Heart right ventricle (tissue), 16 donors: ENCODE data around the gene VEGFA. TPM values are rescaled to one million over a fixed set of nuclear protein-coding genes. Genes with fewer than 3 reads are reported as not detected.
A peak's percentile ranks its signal among the peaks of the same experiment; 100 is the strongest.

Experiments
- ATAC-seq, 8 donors: fragments of 200-7000 bp; cut with Tn5 transposase; one replicate each; pipeline ENCODE4 v1.9.1; 2020; ENCODE audit warnings: mild to moderate bottlenecking in 8 of 8, moderate library complexity in 8 of 8, moderate number of reproducible peaks in 1 of 8
- DNase-seq, 2 donors: peaks; one replicate each; pipeline ENCODE4 v3.0.0-alpha.2; 2020
- H3K27ac ChIP-seq, 10 donors: fragments of 200-600 bp; sonication (generic) in 2 of 10; one replicate each; pipeline versions ENCODE4 v1.5.0 to v1.8.0; 2020 to 2022; ENCODE audit warnings: mild to moderate bottlenecking in 3 of 10
- H3K27me3 ChIP-seq, 7 donors: fragments of 200-600 bp; one replicate each; pipeline ENCODE4 v1.8.0; 2021 to 2022; ENCODE audit warnings: mild to moderate bottlenecking in 2 of 7
- H3K36me3 ChIP-seq, 9 donors: fragments of 200-600 bp; sonication (generic) in 1 of 9; one replicate each; pipeline versions ENCODE4 v1.5.0 to v1.8.0; 2020 to 2022; ENCODE audit warnings: mild to moderate bottlenecking in 2 of 9
- H3K4me1 ChIP-seq, 9 donors: fragments of 200-600 bp; sonication (generic) in 1 of 9; one replicate each; pipeline versions ENCODE4 v1.5.0 to v1.8.0; 2020 to 2022; ENCODE audit warnings: mild to moderate bottlenecking in 4 of 9
- H3K4me3 ChIP-seq, 10 donors: fragments of 200-600 bp; sonication (generic) in 2 of 10; one replicate each; pipeline versions ENCODE4 v1.5.0 to v1.8.0; 2020 to 2022; ENCODE audit warnings: mild to moderate bottlenecking in 7 of 10, moderate library complexity in 2 of 10
- H3K9me3 ChIP-seq, 11 donors: fragments of 200-600 bp in 10 of 11; sonication (generic) in 2 of 11; one replicate each; pipeline versions ENCODE4 v1.5.0 to v1.8.0; 2013 to 2022; ENCODE audit warnings: mild to moderate bottlenecking in 2 of 11, control low read depth in 1 of 11, moderate library complexity in 1 of 11
- CTCF ChIP-seq, 9 donors: fragments of 200-600 bp; sonication (generic) in 2 of 9; IDR thresholded peaks; one replicate each; pipeline versions ENCODE4 v1.5.0 to v1.8.0; 2021 to 2022; ENCODE audit warnings: antibody characterized with exemption in 9 of 9, mild to moderate bottlenecking in 5 of 9, moderate library complexity in 1 of 9
- WGBS, 2 donors: extraction: QIAGEN DNeasy Blood & Tissue Kit; methylation state at CpG; one replicate each; pipeline ENCODE4 v1.1.7; 2013; ENCODE audit warnings: inconsistent platforms in 1 of 2; 5-methylcytosine and 5-hydroxymethylcytosine counted together
- intact Hi-C, 10 donors: fragments of 100-400 bp; cut with DNase I; formaldehyde crosslinking; loops; one replicate each; pipeline versions ENCODE4 v1.11.1 to v1.14.2; 2022
- polyA plus RNA-seq, 2 donors: library from polyadenylated mRNA; stranded (reverse); fragments of 200-250 nt; gene quantifications; one replicate each; pipeline ENCODE4 v1.2.3, GENCODE V29; 2013
- total RNA-seq, 10 donors: library from RNA; stranded (reverse); fragmentation: NEBNext Ultra II Directional in 3 of 10; extraction: Animal tissue kit (Norgen Biotek cat#: 25700) in 3 of 10; gene quantifications; one replicate each; pipeline versions ENCODE4 v1.2.1 to v1.2.4, GENCODE V29; 2021 to 2023
- donor health status: Arrhythmogenic right ventricular cardiomyopathy.
- donor health status: ischemic (EF 13 %, LVEDD 7.1; RV severe dilation, severe dysfunction).
- donor health status: healthy with polysubstance abuse.
- donor health status: DM: no; HTN: yes; CAD: no.
- donor health status: DM: no; HTN: no; CAD: no.
- donor health status: ischemic (EF 25% LVEDD 6.9; RV normal size, moderate dysfunction).
- donor health status: ischemic (EF 25% LVEDD 5.7; RV mildly dilated, moderate dysfunction).
- donor health status: healthy.
- donor health status: DM: yes; HTN: yes; CAD: no.
- donor health status: Ischemic cardiomyopathy.
- donor health status: ischemic (EF 35%, LVEDD 5.7; RV mildly dilated, moderate dysfunction).
- donor health status: nonischemic (EF 11% LVEDD 7.7; RV severe dilation, severe dysfunction).
- donor health status: DM: yes; HTN: yes; CAD: no.
- donor health status: PGD.
- donor health status: ischemic (EF 29% LVEDD 5.4; RV normal size, mild dysfunction).
- donor health status: nonischemic (EF 23%, LVEDD 6.1; RV moderate dilation, normal function).

VEGFA gene
- total and polyA plus RNA-seq, 12 donors = 133 to 456 (median 216) TPM

- H3K4me1 ChIP-seq = peaks cover 0 to 43% (median 19%) of the 10 kb centered on the region in 9 donors
- WGBS, 2 donors = 51 to 75% methylated on average over 3 of the region's 3 CpGs
- H3K36me3 ChIP-seq = peaks cover 0 to 60% (median 40%) of the 10 kb centered on the region in 9 donors
- ATAC-seq (no peak), DNase-seq (no peak)
- no peaks in the 10 kb centered on the region for H3K27me3 ChIP-seq
- intact Hi-C loops = no loop called here
- no peak overlapping the region for H3K4me3 ChIP-seq
- no peak overlapping the region for H3K27ac ChIP-seq
- no peak for TF ChIP-seq CTCF (IDR thresholded peaks at IDR 0.05)
- H3K9me3 ChIP-seq = no peaks in the 10 kb centered on the region
Observed at GRCh38 chr6:43785904-43786303, 15.9 kb downstream of the VEGFA start.

GRCh38 chr6:43786664-43787329, 16.8 kb downstream of the VEGFA start:
- Histone ChIP-seq H3K27ac (peak overlapping the region in 1 of 10 donors; percentile 35), H3K4me1 (peaks cover 0 to 37% (median 19%) of the 10 kb centered on the region in 9 donors), H3K27me3 (no peaks in the 10 kb centered on the region), H3K36me3 (peaks cover 0 to 51% (median 33%) of the 10 kb centered on the region in 9 donors), H3K9me3 (no peaks in the 10 kb centered on the region), H3K4me3 (no peak overlapping the region)
- no peak for TF ChIP-seq CTCF (IDR thresholded peaks at IDR 0.05)
- intact Hi-C loops = no loop called here
- ATAC-seq (peak in 1 of 8 donors; percentile 14), DNase-seq (no peak)
- WGBS, 2 donors = 20 to 23% methylated on average over 1 of the region's 1 CpG

- H3K36me3 ChIP-seq = peaks cover 0 to 36% (median 19%) of the 10 kb centered on the region in 9 donors
- no peaks in the 10 kb centered on the region for H3K9me3 ChIP-seq
- intact Hi-C loops = no loop called here
- WGBS, 2 donors = 86 to 89% methylated on average over 5 of the region's 5 CpGs
- H3K27me3 ChIP-seq = no peaks in the 10 kb centered on the region
- H3K27ac ChIP-seq = no peak overlapping the region
- no peak for ATAC-seq
- no peak overlapping the region for H3K4me3 ChIP-seq
- no peak for TF ChIP-seq CTCF (IDR thresholded peaks at IDR 0.05)
- DNase-seq = no peak
- H3K4me1 ChIP-seq = peaks cover 0 to 25% (median 11%) of the 10 kb centered on the region in 9 donors
Observed at GRCh38 chr6:43788301-43788700, 18.3 kb downstream of the VEGFA start.

- Histone ChIP-seq H3K4me1 (peaks cover 0 to 35% (median 14%) of the 10 kb centered on the region in 9 donors), H3K27me3 (no peaks in the 10 kb centered on the region), H3K36me3 (peaks cover 0 to 25% (median 14%) of the 10 kb centered on the region in 9 donors), H3K27ac (peak overlapping the region in 9 of 10 donors; percentile 15 to 82 (median 61)), H3K9me3 (no peaks in the 10 kb centered on the region), H3K4me3 (no peak overlapping the region)
- ATAC-seq = no peak
- TF ChIP-seq CTCF (IDR thresholded peaks at IDR 0.05) = no peak
- intact Hi-C loops = no loop called here
- 82 to 98% methylated on average over 2 of the region's 2 CpGs for WGBS, 2 donors
- no peak for DNase-seq
Observed at GRCh38 chr6:43789447-43789846, 19.4 kb downstream of the VEGFA start.
